SH-SY5Y (cell line): Measurements from ENCODE around the gene RAD51B.

ENCODE experiments used
- GATA2 ChIP-seq: IDR thresholded peaks from 2 replicates; pipeline ENCODE4 v1.6.1; 2011; ENCODE audit warnings: mild to moderate bottlenecking, low read depth, low read length
- GATA3 ChIP-seq: IDR thresholded peaks from 2 replicates; pipeline ENCODE4 v1.6.1; 2011; ENCODE audit warnings: low read depth, mild to moderate bottlenecking, low read length, moderate library complexity

DNA sequence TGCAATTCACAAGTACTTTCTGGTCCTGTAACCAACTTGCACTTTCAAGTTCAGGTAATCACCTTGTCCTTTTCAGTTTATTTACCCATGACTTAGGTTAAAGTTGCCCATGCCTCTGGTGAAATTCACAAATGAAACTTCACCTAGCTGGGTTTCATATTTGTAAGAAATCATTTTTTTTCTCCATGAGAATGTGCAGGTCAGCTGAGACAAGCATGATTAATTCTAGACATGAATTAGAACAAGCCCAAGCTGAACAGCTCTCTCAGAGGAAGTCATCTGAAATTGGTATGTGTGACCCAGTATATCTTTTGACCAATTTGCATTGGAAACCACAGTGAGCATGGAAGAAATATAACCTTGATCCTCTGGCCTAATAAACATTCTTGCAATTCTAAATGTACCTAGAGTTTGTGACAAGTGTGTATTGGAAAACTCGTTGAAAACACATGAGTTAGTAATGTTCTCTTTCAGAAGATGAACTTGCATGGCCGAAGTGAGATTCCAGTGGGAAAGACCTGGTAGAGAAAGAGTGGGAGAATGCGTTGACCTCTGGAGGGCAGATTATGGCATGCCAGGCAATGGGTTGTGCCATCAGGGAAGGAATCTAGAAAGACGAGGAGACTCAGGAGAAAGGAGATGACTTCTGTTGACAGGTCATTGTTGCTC is 486.8 kb downstream of the RAD51B start:
- no peak for TF ChIP-seq GATA3
- no peak for TF ChIP-seq GATA2
